CD4-positive, alpha-beta memory T cell (primary cell): ENCODE results near the gene USP6NL. TPM values are rescaled to one million over a fixed set of nuclear protein-coding genes. Genes with fewer than 3 reads are reported as not detected.

Source experiments
- CTCF ChIA-PET: fragments of 350-600 bp; sonication (Branson Sonifier 250); formaldehyde crosslinking; loops from one replicate; lab custom pipeline; 2021; ENCODE audit warnings: inconsistent platforms; ENCODE audit not compliant: partially characterized antibody; lab: Charles Lee
- POLR2A ChIA-PET: fragments of 350-600 bp; sonication (Branson Sonifier 250); formaldehyde crosslinking; loops from one replicate; lab custom pipeline; 2021; ENCODE audit not compliant: partially characterized antibody; lab: Charles Lee
- DNase-seq, 5 donors: peaks; one replicate each; pipeline versions ENCODE4 v3.0.0 to v3.0.0-alpha.2; 2020 to 2022; ENCODE audit warnings: mixed read lengths in 1 of 5
- H3K27ac ChIP-seq: one replicate; pipeline ENCODE4 v1.7.0; 2013; ENCODE audit warnings: low read depth, low read length
- H3K27me3 ChIP-seq: 2 replicates; pipeline ENCODE4 v1.7.0; 2013; ENCODE audit warnings: mild to moderate bottlenecking, low read length, moderate library complexity; ENCODE audit not compliant: insufficient read depth
- H3K36me3 ChIP-seq: 2 replicates; pipeline ENCODE4 v1.7.0; 2013; ENCODE audit warnings: mild to moderate bottlenecking, low read length, moderate library complexity; ENCODE audit not compliant: insufficient read depth
- H3K4me1 ChIP-seq: 2 replicates; pipeline ENCODE4 v1.7.0; 2013; ENCODE audit warnings: mild to moderate bottlenecking, low read length, moderate library complexity; ENCODE audit not compliant: insufficient read depth
- H3K4me3 ChIP-seq, 2 donors: one replicate each; pipeline ENCODE4 v1.7.0; 2013; ENCODE audit warnings: low read length in 2 of 2, mild to moderate bottlenecking in 1 of 2
- H3K9me3 ChIP-seq, 2 donors: one replicate each; pipeline ENCODE4 v1.7.0; 2013; ENCODE audit warnings: low read length in 2 of 2, control low read depth in 1 of 2; ENCODE audit not compliant: control insufficient read depth in 1 of 2
- H3K27ac Mint-ChIP-seq, 7 donors: one replicate each; pipeline ENCODE4 v1.8.0; 2020 to 2021; ENCODE audit warnings: mixed read lengths in 7 of 7, mild to moderate bottlenecking in 6 of 7, inconsistent platforms in 3 of 7, moderate library complexity in 3 of 7
- H3K27me3 Mint-ChIP-seq, 2 donors: one replicate each; pipeline ENCODE4 v1.8.0; 2020 to 2021; ENCODE audit warnings: mixed read lengths in 2 of 2
- H3K36me3 Mint-ChIP-seq, 2 donors: one replicate each; pipeline ENCODE4 v1.8.0; 2020 to 2021; ENCODE audit warnings: mixed read lengths in 2 of 2, inconsistent platforms in 1 of 2, mild to moderate bottlenecking in 1 of 2
- H3K4me1 Mint-ChIP-seq, 4 donors: one replicate each; pipeline ENCODE4 v1.8.0; 2020 to 2021; ENCODE audit warnings: mixed read lengths in 4 of 4, mild to moderate bottlenecking in 1 of 4
- H3K4me3 Mint-ChIP-seq, 8 donors: one replicate each; pipeline ENCODE4 v1.8.0; 2020 to 2021; ENCODE audit warnings: mixed read lengths in 8 of 8, mild to moderate bottlenecking in 7 of 8, moderate library complexity in 6 of 8, inconsistent platforms in 3 of 8
- H3K9me3 Mint-ChIP-seq, 8 donors: one replicate each; pipeline ENCODE4 v1.8.0; 2020 to 2021; ENCODE audit warnings: mixed read lengths in 8 of 8, mild to moderate bottlenecking in 5 of 8, inconsistent platforms in 3 of 8, moderate library complexity in 1 of 8
- intact Hi-C: fragments of 100-400 bp; cut with micrococcal nuclease; formaldehyde crosslinking; loops from one replicate; pipeline ENCODE4 v1.15.1; 2023
- polyA plus RNA-seq, 2 donors: library from polyadenylated mRNA; unstranded; fragments of 300-500 nt; fragmentation: Illumina TruSeq; gene quantifications; one replicate each; pipeline ENCODE4 v1.2.3, GENCODE V29; 2021
- total RNA-seq, 2 experiments: library from RNA; stranded (reverse); gene quantifications; one replicate each; pipeline ENCODE4 v1.2.3, GENCODE V29; 2021

The USP6NL gene
- total and polyA plus RNA-seq, 4 experiments from 2014 or later: 2.2 to 4.8 (median 3.3) TPM

DNA sequence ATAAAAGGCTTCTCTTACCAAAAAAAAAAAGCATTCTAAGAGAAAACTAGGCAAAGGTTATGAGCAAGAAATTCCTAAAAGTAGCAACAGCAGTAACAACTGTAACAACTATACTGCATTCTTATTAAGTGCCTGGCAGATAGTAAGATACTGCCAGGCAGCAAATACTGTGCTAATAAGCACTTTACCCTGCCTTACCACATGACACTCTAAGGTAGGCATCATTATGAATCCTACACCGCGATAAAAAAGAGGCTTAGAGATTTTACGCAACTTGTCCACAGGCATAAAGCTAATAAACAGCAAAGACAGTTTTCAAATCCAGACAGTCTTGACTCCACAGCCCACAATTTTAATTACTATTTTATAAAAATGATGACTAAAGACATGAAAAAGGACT lies 83.2 kb downstream of the USP6NL start:
- Histone ChIP-seq H3K27me3 (no peaks in the 10 kb centered on the region), H3K4me3 (no peak overlapping the region), H3K36me3 (no peaks in the 10 kb centered on the region), H3K9me3 (no peaks in the 10 kb centered on the region), H3K4me1 (no peaks in the 10 kb centered on the region), H3K27ac (no peak overlapping the region)
- Mint-ChIP-seq H3K4me3 (peak overlapping the region in 5 of 8 donors; percentile 33 to 62 (median 62)), H3K4me1 (peaks cover 9 to 18% (median 13%) of the 10 kb centered on the region in 4 donors), H3K9me3 (no peaks in the 10 kb centered on the region), H3K27ac (no peak overlapping the region), H3K36me3 (peaks cover 0 to 8% of the 10 kb centered on the region in 2 donors), H3K27me3 (no peaks in the 10 kb centered on the region)
- DNase-seq: no peak
- CTCF ChIA-PET: no interaction called here
- POLR2A ChIA-PET: no interaction called here
- intact Hi-C loops: no loop called here

DNA sequence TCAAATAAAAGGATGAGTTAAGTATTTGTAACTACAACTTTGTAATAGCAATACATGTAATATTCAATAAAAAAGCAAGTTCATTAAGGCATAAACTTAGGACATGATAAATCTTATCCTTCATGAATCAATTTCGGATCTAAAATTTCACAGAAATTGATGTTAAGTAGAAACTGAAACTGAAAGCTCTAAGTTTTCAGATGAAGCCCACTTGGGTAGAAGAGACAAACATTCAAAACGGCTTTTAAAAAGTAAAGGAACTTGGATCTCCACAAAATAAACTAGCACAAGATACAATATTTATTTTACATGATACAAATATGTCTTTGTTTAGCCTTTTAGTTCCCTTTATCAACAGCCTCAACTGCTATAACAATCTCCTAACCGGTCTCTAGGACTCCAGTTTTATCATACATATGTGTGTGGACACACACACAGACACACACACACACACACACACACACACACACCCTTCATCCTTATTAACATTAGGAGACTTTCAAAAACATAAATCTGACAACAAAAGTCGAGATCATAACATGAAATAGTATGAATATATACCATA lies 83.7 kb downstream of the USP6NL start:
- Histone ChIP-seq H3K4me3 (no peak overlapping the region), H3K9me3 (no peaks in the 10 kb centered on the region), H3K36me3 (no peaks in the 10 kb centered on the region), H3K4me1 (no peaks in the 10 kb centered on the region), H3K27me3 (no peaks in the 10 kb centered on the region), H3K27ac (no peak overlapping the region)
- peaks cover 0 to 8% of the 10 kb centered on the region in 2 donors for H3K36me3 Mint-ChIP-seq
- no peaks in the 10 kb centered on the region for H3K9me3 Mint-ChIP-seq
- ChIA-PET CTCF (no interaction called here), POLR2A (no interaction called here)
- no peak for DNase-seq
- H3K27me3 Mint-ChIP-seq: no peaks in the 10 kb centered on the region
- H3K4me1 Mint-ChIP-seq: peaks cover 7 to 15% (median 9%) of the 10 kb centered on the region in 4 donors
- H3K27ac Mint-ChIP-seq: peak overlapping the region in 2 of 7 donors; percentile 1 to 41
- intact Hi-C loops: no loop called here
- peak overlapping the region in 7 of 8 donors; percentile 33 to 70 (median 62) for H3K4me3 Mint-ChIP-seq

DNA sequence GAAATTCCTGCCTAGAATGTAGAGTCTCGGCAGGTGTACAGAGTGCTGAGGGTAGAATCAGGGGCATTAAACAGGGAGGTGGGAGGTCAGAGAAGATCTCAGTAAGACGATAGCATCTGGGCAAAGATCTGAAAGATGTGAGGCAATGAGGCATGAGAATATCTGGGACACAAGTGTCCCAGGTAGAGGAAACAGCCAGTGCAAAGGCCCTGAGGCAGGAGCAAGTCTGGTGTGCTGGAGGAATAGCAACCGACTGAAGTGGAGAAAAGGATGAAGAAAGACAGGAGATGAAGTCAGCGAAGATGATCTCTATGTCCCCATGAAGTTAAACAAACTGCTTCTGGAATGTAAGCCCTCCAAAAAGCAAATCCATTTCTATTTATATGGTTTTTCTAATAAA lies 84.4 kb downstream of the USP6NL start:
- peaks cover 7 to 14% (median 8%) of the 10 kb centered on the region in 4 donors for H3K4me1 Mint-ChIP-seq
- Histone ChIP-seq H3K27ac (no peak overlapping the region), H3K27me3 (no peaks in the 10 kb centered on the region), H3K9me3 (no peaks in the 10 kb centered on the region), H3K4me1 (no peaks in the 10 kb centered on the region), H3K4me3 (no peak overlapping the region), H3K36me3 (no peaks in the 10 kb centered on the region)
- H3K9me3 Mint-ChIP-seq: no peaks in the 10 kb centered on the region
- POLR2A ChIA-PET: no interaction called here
- peak overlapping the region in 3 of 8 donors; percentile 21 to 50 (median 34) for H3K4me3 Mint-ChIP-seq
- peak overlapping the region in 1 of 7 donors; percentile 35 for H3K27ac Mint-ChIP-seq
- CTCF ChIA-PET: no interaction called here
- intact Hi-C loops: no loop called here
- no peaks in the 10 kb centered on the region for H3K27me3 Mint-ChIP-seq
- H3K36me3 Mint-ChIP-seq: peaks cover 0 to 8% of the 10 kb centered on the region in 2 donors
- DNase-seq: no peak

DNA sequence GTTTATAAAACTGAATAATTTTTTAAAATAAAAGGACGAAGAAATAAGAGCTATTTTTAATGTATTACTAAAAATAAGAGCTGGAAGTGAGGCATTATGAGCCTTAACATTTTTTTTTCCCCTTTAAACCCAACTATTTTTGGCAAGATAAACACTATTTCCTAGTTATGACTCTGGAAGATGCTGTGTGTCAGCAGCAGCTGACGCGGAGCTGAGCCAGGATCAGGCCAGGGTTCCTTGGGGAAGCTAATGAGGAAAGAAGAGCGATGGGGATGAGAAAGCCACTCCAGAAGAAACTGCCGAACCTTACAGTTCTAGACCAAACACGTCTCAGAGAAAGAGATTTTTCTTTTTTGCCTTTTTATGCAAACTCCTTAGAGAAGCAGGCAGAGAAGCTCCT lies 85.9 kb downstream of the USP6NL start:
- H3K36me3 Mint-ChIP-seq: peaks cover 0 to 8% of the 10 kb centered on the region in 2 donors
- intact Hi-C loops: no loop called here
- no peak overlapping the region for H3K4me3 Mint-ChIP-seq
- no peaks in the 10 kb centered on the region for H3K9me3 ChIP-seq
- H3K27me3 ChIP-seq: no peaks in the 10 kb centered on the region
- H3K27me3 Mint-ChIP-seq: no peaks in the 10 kb centered on the region
- no peak overlapping the region for H3K27ac Mint-ChIP-seq
- H3K4me1 ChIP-seq: no peaks in the 10 kb centered on the region
- no peaks in the 10 kb centered on the region for H3K9me3 Mint-ChIP-seq
- no peak overlapping the region for H3K4me3 ChIP-seq
- no peak for DNase-seq
- POLR2A ChIA-PET: interaction anchor here (0.9 kb wide), 1 partner anchor 217 kb away, joined by 3 read pairs; no protein-coding TSS in a partner anchor
- H3K27ac ChIP-seq: no peak overlapping the region
- H3K36me3 ChIP-seq: no peaks in the 10 kb centered on the region
- CTCF ChIA-PET: interaction anchor here (1.1 kb wide), 1 partner anchor 200 kb away, joined by 3 read pairs; no protein-coding TSS in a partner anchor
- H3K4me1 Mint-ChIP-seq: peaks cover 6 to 14% (median 8%) of the 10 kb centered on the region in 4 donors

DNA sequence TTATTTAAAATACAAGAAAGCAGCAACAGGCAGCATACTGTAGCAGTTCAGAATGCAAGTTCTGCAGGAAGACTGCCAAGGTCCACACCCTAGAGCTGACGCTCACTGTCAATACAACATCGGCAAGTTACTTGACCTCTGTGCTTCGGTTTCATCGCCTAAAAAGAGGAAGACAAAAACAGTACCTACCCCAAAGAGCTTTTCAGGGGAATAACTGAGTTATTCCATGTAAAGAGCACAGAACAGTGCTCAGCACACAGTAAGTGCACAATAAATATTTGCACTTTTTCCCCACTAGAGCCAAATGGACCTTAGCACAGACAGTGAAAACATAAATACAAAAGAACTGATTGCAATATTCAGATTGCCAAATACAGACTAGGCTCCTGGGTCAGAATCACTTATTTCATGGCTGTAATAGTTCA lies 88.6 kb downstream of the USP6NL start:
- no peaks in the 10 kb centered on the region for H3K9me3 ChIP-seq
- H3K27ac ChIP-seq: no peak overlapping the region
- Mint-ChIP-seq H3K4me3 (no peak overlapping the region), H3K36me3 (peaks cover 0 to 8% of the 10 kb centered on the region in 2 donors), H3K27me3 (no peaks in the 10 kb centered on the region), H3K4me1 (peaks cover under 1 to 7% (median 4%) of the 10 kb centered on the region in 4 donors), H3K27ac (no peak overlapping the region), H3K9me3 (no peaks in the 10 kb centered on the region)
- no peak overlapping the region for H3K4me3 ChIP-seq
- ChIA-PET CTCF (no interaction called here), POLR2A (no interaction called here)
- H3K36me3 ChIP-seq: no peaks in the 10 kb centered on the region
- no peaks in the 10 kb centered on the region for H3K27me3 ChIP-seq
- no peak for DNase-seq
- H3K4me1 ChIP-seq: no peaks in the 10 kb centered on the region
- intact Hi-C loops: no loop called here

DNA sequence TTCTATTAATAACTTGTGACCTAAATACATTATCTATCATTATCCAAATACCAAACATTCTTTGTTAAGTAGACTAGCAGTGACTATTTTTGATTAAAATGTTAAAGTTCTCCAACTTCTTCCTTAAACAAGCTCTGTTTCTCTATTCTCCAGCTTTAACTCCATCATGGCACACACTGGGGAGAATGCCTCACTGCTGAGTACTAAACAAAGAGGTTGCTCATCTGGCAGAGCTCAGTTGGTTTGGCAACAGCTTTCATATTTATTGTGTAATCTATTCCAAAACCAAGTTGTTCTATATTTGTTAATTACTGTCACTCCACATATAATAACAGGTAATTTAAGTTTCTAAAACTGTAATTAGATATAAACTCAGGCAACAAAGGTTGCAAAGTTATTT lies 89.6 kb downstream of the USP6NL start:
- no peaks in the 10 kb centered on the region for H3K9me3 Mint-ChIP-seq
- no peaks in the 10 kb centered on the region for H3K27me3 Mint-ChIP-seq
- Histone ChIP-seq H3K27ac (no peak overlapping the region), H3K27me3 (no peaks in the 10 kb centered on the region), H3K36me3 (no peaks in the 10 kb centered on the region), H3K4me1 (no peaks in the 10 kb centered on the region), H3K4me3 (no peak overlapping the region), H3K9me3 (no peaks in the 10 kb centered on the region)
- H3K27ac Mint-ChIP-seq: no peak overlapping the region
- peaks cover 0 to 5% of the 10 kb centered on the region in 2 donors for H3K36me3 Mint-ChIP-seq
- peaks cover 0 to 2% (median under 1%) of the 10 kb centered on the region in 4 donors for H3K4me1 Mint-ChIP-seq
- ChIA-PET CTCF (interaction anchor here (5.9 kb wide), 1 partner anchor 237 kb away, joined by 50 read pairs; no protein-coding TSS in a partner anchor), POLR2A (no interaction called here)
- H3K4me3 Mint-ChIP-seq: no peak overlapping the region
- DNase-seq: no peak
- intact Hi-C loops: no loop called here

DNA sequence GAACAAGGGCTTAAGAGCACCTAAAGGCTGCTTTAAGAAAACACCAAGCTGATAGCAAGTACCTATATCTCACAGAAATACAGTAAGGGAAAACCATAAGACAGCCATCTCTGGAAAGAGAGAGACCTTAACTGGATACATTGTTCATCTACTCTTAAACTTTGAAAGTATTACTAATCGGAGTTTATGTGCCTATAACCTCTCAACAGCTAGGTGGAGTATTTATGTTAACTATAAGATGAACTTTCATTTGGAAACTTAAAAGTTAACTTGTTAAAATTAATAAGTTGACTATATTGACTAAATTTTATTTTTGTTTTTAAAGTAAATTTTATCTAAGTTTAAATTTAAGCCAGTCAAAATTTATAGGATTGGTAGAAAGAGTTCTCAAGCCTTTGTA lies 90.6 kb downstream of the USP6NL start:
- ChIA-PET CTCF (interaction anchor here (1.2 to 5.9 kb wide), 2 partner anchors 165 to 238 kb away, joined by 4 to 50 read pairs; no protein-coding TSS in a partner anchor), POLR2A (no interaction called here)
- H3K27me3 ChIP-seq: no peaks in the 10 kb centered on the region
- no peaks in the 10 kb centered on the region for H3K4me1 ChIP-seq
- Mint-ChIP-seq H3K27ac (no peak overlapping the region), H3K4me3 (no peak overlapping the region), H3K36me3 (peaks cover 0 to 1% of the 10 kb centered on the region in 2 donors), H3K27me3 (no peaks in the 10 kb centered on the region), H3K4me1 (no peaks in the 10 kb centered on the region), H3K9me3 (no peaks in the 10 kb centered on the region)
- H3K27ac ChIP-seq: no peak overlapping the region
- H3K4me3 ChIP-seq: no peak overlapping the region
- no peaks in the 10 kb centered on the region for H3K36me3 ChIP-seq
- H3K9me3 ChIP-seq: no peaks in the 10 kb centered on the region
- no peak for DNase-seq
- intact Hi-C loops: no loop called here
